Chondrocyte (in vitro differentiated cells): ENCODE data around the gene ZNRF2. TPM values are rescaled to one million over a fixed set of nuclear protein-coding genes. Genes with fewer than 3 reads are reported as not detected.

Experiments used
- DNase-seq: peaks from one replicate; pipeline ENCODE4 v3.0.0; 2021; ENCODE audit warnings: mixed read lengths, low spot score
- H3K27ac Mint-ChIP-seq: one replicate; pipeline ENCODE4 v1.8.0; 2021; ENCODE audit warnings: mild to moderate bottlenecking, moderate library complexity, mixed read lengths; ENCODE audit not compliant: unreplicated experiment
- H3K27me3 Mint-ChIP-seq: 2 replicates; pipeline ENCODE4 v1.8.0; 2021; ENCODE audit warnings: low read depth, mixed read lengths
- H3K36me3 Mint-ChIP-seq: 2 replicates; pipeline ENCODE4 v1.8.0; 2021; ENCODE audit warnings: low read depth, mixed read lengths
- H3K4me1 Mint-ChIP-seq: 2 replicates; pipeline ENCODE4 v1.8.0; 2021; ENCODE audit warnings: low read depth, mild to moderate bottlenecking, mixed read lengths
- H3K4me3 Mint-ChIP-seq: one replicate; pipeline ENCODE4 v1.8.0; 2021; ENCODE audit warnings: mild to moderate bottlenecking, moderate library complexity, mixed read lengths; ENCODE audit not compliant: unreplicated experiment
- H3K9me3 Mint-ChIP-seq: 2 replicates; pipeline ENCODE4 v1.8.0; 2021; ENCODE audit warnings: low read depth, mixed read lengths
- CTCF ChIP-seq: fragments of 200-600 bp; sonication (generic); IDR thresholded peaks from 2 replicates; pipeline ENCODE4 v1.5.0; 2021; ENCODE audit warnings: antibody characterized with exemption, mild to moderate bottlenecking, moderate library complexity
- total RNA-seq: library from RNA; stranded (reverse); gene quantifications from 3 replicates; pipeline ENCODE4 v1.2.1, GENCODE V29; 2021

The ZNRF2 gene
- total RNA-seq, 1 donor from 2014 or later: 5.3 TPM

GRCh38 chr7:30270921-30271320, 13.5 kb upstream of the ZNRF2 start:
- no peak for DNase-seq
- H3K27ac Mint-ChIP-seq: no peak overlapping the region
- no peaks in the 10 kb centered on the region for H3K9me3 Mint-ChIP-seq
- no peak for TF ChIP-seq CTCF
- H3K4me3 Mint-ChIP-seq: no peak overlapping the region
- peaks cover 10% of the 10 kb centered on the region for H3K27me3 Mint-ChIP-seq
- H3K4me1 Mint-ChIP-seq: no peaks in the 10 kb centered on the region
- H3K36me3 Mint-ChIP-seq: no peaks in the 10 kb centered on the region

- peaks cover 10% of the 10 kb centered on the region for H3K27me3 Mint-ChIP-seq
- no peaks in the 10 kb centered on the region for H3K36me3 Mint-ChIP-seq
- no peak overlapping the region for H3K27ac Mint-ChIP-seq
- no peaks in the 10 kb centered on the region for H3K9me3 Mint-ChIP-seq
- H3K4me3 Mint-ChIP-seq: no peak overlapping the region
- no peak for DNase-seq
- no peaks in the 10 kb centered on the region for H3K4me1 Mint-ChIP-seq
- TF ChIP-seq CTCF: no peak
These were observed 12.3 kb upstream of the ZNRF2 start for GRCh38 chr7:30272126-30272525.

- Mint-ChIP-seq H3K36me3 (no peaks in the 10 kb centered on the region), H3K27ac (no peak overlapping the region), H3K4me3 (no peak overlapping the region), H3K27me3 (peaks cover 10% of the 10 kb centered on the region), H3K4me1 (no peaks in the 10 kb centered on the region), H3K9me3 (no peaks in the 10 kb centered on the region)
- no peak for TF ChIP-seq CTCF
- DNase-seq: no peak
These were observed 10.8 kb upstream of the ZNRF2 start for GRCh38 chr7:30273552-30273951.

- Mint-ChIP-seq H3K4me3 (no peak overlapping the region), H3K9me3 (no peaks in the 10 kb centered on the region), H3K4me1 (no peaks in the 10 kb centered on the region), H3K36me3 (no peaks in the 10 kb centered on the region), H3K27me3 (peaks cover 10% of the 10 kb centered on the region), H3K27ac (no peak overlapping the region)
- no peak for DNase-seq
- TF ChIP-seq CTCF: no peak
These were observed 9.8 kb upstream of the ZNRF2 start for GRCh38 chr7:30274641-30275040.

- Mint-ChIP-seq H3K4me1 (no peaks in the 10 kb centered on the region), H3K4me3 (no peak overlapping the region), H3K27me3 (peaks cover 4% of the 10 kb centered on the region), H3K27ac (no peak overlapping the region), H3K9me3 (no peaks in the 10 kb centered on the region), H3K36me3 (no peaks in the 10 kb centered on the region)
- no peak for DNase-seq
- TF ChIP-seq CTCF: peak; percentile 86
These were observed 8.0 kb upstream of the ZNRF2 start for GRCh38 chr7:30276203-30276900.
